SHP77 (cell line): Measurements from ENCODE around the gene PDZD7.
"Not testable (repeated sequence)": the region's sequence is repeated elsewhere in the genome, so short reads cannot be mapped to it uniquely, and the experiment has no call there.

Experiments used
- DNase-seq, 2 experiments: peaks; one replicate each; lab custom pipeline; 2025; lab: John Stamatoyannopoulos, UW

PDZD7 gene

DNA sequence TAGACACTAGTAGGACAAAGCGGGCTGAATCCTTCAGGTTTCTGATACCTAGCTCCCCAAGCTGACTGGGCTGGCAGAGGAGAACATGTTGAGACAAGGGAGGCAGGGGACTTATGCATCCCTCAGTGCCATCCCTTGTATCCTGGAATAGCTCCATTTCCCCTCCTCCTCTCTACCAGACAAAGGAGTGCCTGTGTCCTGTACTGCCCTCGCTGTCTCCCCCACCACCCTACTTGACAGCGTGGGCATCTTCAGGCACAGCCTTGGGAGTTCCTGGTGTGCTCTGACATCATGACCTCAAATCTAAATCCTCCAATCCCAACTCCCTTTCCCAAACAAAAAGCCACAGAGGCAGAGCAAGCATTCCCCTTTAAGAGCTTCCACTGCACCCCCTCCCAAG is 9.1 kb upstream of the PDZD7 start:
- DNase-seq = no peak

DNA sequence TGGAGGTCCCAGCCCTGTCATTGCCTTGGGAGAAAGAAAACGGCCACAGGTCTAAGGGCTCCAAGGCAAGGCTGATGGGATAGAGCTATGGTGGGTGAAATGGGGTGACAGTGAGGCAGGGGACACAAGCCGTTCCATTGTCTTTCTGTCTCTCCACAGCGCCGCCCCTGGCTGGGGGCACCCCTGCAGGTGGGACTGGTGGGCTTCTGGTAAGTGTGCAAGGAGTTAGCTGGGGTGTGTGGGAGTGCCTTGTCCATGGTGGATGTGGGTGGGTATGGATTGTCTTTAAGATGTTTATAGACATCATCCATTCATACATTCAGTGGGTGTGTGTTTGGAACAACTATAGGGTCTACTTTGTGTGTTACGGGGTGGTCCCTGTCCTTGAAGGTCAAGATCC is 7.6 kb upstream of the PDZD7 start:
- no peak for DNase-seq

DNA sequence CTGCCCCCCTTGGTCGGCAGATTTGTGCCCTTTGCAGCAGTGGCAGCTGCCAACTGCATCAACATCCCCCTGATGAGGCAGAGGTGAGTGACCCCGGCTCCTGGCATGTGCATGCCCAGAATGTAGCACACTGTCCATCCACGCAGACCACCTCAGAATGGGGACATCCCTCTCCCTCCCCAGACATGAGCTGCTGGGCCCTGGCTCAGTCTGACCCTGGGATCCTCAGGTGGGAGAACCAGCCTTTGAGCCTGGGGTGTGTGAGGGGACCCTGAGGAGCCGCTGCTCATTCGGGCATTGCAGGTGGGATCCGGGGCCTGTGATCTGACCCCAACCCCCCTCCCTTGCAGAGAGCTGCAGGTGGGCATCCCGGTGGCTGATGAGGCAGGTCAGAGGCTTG is 5.8 kb upstream of the PDZD7 start:
- no peak for DNase-seq

DNA sequence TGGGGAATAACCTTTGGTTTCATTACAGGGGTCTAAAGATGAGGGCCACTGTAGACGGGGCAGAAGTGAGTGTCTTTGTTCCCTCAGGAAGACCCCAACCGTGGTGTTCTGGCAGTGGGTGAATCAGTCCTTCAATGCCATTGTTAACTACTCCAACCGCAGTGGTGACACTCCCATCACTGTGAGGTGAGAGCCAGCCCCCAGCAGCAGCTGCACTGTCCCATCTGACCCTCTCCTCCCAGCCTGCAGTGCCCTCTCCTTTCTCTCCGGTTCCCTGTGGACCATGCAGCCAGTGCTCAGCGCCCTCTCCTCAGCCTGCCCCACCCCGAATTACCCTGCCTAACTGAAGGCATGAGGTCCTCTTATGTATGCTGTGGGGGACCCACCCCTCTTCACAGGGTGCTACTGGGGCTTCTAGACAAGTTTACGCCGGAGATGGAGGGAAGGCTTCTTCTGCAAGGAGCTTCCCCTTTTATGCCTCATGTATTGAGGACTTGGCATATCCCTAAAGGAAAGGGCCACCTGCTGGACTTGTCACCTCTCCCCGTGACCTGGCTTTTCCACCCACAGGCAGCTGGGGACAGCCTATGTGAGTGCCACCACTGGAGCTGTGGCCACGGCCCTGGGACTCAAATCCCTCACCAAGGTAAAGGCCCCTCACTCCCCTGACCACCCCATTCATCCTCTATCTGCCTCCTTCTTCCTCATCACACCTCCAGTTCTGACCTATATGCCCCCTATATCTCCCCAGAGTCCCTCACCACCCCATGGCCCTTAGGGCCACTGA is 5.2 kb upstream of the PDZD7 start:
- no peak for DNase-seq

DNA sequence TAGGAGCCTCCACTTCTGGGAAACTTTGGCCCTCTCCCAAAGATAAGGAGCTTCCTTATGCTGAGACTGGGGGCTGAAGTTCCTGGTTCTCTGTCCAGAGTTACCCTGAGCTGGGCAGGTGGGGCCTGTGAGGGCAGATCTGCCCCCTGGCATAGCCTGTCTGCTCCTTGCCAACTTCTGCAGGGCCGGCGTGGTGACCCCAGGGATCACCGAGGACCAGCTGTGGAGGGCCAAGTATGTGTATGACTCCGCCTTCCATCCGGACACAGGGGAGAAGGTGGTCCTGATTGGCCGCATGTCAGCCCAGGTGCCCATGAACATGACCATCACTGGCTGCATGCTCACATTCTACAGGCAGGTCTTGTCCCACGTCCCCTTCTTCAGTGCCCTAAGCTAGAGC is 4.4 kb upstream of the PDZD7 start:
- DNase-seq = no peak

DNA sequence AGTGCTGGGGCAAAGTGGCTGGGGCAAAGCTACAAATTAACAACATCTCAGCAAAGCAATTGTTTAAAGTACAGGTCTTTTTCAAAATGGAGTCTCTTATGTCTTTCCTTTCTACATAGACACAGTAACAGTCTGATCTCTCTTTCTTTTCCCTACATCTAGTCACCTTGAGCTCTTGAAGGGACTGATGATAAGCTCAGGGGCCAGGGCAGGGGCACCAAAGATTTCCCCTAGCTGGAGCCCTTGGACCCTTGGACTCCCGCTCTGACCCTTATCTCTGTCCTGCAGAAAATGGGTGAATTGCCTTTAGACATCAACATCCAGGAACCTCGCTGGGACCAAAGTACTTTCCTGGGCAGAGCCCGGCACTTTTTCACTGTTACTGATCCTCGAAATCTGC is 3.5 kb upstream of the PDZD7 start:
- not testable (repeated sequence) for DNase-seq

DNA sequence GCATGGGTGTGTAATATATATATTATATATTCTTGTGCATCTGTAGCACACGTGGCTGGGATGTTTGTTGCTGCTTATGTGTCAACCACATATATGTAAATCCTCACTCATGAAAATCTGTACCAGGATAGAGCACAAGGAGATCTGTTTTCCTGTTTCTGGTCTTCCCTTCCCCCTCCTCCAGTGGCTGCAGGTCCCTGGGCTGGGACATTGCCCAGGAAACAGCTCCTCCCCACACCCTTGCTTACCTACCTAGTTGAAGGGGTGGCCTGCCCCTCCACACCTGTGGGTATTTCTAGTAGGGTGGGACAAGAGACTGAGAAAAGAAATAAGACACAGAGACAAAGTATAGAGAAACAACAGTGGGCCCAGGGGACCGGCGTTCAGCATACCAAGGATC is 2.3 kb upstream of the PDZD7 start:
- DNase-seq = no peak

DNA sequence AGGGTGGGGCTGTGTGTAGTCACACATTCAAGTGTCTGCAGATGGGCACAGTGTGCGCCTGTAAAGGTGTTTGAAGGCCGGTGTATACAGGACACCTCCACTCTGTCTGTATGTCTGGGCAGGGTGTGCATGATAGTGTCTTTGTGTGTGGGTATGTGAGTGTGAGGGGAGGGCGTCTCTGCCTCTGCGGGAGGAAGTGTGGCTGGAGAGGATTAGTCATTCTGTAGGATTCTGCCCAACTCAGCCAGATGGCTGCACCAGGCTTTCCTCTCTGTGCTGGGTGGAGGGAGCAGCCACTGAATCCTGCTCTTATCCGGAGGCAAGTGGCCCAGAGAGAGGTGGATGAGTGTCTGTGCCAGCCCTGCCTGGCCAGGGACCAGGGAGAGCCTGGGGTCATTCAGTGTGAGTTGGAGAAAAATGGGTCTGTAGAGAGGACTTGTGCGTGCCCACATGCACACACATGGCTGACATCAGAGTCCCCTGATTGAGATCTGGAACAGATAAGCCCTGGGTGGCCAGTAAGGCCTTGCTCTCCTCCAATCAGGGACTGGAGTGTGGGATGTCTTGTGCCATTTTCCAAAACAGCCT is 1.8 kb upstream of the PDZD7 start:
- DNase-seq = no peak

DNA sequence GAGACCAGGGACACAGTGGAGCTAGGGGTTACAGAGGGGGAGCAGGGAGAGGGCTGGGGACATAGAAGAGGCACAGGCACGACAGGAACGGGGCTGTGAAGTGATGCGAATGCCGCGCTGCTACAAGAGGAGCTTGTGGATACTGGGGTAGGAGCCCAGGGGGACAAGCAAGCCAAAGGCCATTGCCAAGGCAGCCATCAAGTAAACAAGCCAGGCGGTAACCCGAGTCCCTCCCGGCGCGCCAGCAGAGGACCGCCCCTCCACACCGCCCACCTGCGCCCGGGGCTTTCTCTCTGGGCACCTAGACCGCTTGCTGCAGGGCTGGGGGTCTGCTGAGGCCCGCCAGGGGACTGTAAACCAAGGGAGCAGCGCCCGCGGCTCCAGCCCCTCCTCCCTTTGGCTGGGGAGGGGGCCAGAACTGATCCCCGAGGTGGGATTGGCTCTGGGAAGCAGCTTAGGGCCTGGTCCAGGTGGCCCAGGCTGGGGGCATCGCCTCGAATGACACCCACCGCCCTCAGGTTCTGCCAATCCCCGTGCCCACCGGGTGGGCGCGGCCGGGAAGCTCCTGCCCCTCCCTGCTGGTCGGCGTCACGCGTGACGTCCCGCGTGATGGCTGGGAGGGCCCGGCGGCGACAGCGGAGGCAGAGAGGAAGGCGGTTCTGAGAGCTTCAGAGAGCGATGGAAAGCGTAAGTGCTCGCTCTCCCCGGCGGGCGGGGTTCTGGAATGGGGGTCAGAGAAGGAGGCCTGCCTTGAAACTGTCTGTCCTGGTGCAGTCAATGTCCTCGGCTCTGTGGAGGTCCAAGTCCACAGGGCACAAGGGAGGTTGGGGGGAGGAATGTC is 1.1 kb upstream of the PDZD7 start:
- peak in 1 of 2 experiments; percentile 42 for DNase-seq

DNA sequence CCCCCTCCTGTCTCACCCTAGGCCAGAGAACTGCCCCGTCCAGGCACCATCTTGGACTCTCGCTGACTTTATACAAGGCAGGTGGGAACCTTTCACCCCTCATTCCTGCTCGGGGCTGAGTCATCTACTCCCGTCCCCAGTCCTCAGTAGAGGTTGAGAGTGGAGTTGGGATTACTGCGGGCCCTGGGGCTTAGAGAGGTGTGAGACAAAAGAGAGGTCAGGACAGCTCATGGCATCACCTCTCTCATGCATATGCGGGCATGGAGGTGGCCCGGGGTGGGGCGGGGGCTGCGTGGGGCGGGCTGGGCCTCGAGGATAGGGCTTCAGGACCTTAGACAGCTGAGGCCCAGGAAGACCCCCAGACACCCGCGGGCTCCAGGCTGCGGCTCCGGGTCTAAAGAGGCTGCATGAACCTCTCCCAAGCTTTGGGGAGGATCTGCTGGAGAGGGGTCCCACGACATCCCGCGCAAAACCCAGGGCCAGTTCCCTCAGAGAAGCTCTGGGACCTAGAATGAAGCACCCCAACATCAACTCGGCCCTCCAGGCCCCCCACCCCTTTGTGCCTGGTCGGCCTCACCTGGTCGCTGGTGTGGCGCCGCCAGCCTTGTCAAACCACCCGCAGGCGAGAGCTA is 317 bp downstream of the PDZD7 start:
- DNase-seq = no peak

DNA sequence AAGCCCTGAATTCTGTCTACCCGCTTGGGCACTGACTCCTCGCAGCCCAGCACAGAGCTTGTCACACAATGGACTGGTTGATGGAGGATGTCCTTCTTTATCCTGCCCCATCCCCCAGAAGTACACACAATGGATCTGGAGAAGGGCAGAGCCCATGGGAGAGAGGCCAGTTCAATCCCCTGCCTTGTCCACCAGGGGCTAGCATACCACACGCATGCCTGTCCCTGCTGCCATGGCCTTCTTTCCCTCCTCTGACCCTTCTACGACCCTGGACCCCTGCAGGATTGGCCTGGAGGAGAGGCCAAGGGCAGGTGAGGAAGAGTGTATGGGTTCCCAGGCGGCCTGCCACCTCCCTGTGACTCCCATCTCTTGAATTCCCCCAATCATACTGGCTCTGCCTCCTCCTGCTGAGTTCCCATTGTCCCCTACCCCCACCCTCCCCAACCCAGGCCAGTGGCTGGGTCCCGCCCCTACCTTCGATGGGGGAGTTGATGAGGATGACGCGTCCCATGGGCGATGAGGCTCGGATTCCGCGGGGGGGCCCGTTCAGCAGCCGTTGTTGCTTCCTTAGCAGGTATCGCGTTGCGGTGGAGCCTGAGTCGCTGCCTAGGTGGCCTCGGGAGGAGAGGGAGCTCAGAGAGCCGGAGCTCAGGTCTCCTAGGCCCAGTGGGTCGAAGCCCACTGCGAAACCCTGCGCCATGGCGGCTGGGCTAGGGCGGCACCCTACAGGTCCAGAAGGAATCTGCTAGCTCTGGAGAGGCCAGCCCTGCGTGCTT is 1.2 kb downstream of the PDZD7 start:
- DNase-seq = no peak

DNA sequence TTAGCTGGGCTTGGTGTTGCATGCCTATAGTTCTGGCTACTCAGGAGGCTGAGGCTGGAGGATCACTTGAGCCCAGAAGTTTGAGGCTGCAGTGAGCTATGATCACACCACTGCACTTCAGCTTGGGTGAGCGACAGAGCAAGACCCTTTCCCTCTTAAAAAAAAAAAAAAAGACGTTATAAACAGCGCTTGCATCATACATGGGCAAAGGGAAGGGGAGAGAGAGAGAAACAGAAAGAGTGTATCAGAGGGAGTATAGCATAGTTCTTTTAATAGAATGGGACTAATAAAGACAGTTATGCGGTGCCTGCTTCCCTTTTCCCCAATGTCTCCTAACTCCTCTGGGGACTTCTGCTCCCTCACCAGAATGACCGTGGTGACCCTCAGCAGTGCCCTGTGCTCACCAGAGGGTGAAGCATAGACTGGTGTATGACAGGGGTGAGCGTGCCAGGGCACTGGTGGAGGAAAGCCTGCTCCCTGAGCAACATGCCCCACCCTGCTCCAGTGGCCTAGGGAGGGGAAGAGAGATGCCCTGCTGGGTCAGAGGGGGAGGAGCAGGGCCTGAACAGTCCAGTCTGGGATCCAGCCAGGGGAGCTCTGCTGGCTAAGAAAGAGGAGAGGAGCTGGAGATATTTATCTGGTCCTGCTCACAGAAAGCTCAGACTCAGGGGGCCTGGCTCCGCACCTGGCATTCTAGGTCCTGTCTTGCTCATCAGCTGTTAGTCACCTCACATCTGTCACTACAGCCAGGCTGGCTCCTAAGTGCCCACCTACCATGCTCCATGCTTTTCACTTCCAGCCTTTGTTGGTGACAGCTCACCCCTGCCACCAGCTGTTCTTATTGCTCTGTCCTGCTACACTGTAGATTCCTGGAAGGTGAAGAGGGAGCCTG is 2.2 kb downstream of the PDZD7 start:
- no peak for DNase-seq

DNA sequence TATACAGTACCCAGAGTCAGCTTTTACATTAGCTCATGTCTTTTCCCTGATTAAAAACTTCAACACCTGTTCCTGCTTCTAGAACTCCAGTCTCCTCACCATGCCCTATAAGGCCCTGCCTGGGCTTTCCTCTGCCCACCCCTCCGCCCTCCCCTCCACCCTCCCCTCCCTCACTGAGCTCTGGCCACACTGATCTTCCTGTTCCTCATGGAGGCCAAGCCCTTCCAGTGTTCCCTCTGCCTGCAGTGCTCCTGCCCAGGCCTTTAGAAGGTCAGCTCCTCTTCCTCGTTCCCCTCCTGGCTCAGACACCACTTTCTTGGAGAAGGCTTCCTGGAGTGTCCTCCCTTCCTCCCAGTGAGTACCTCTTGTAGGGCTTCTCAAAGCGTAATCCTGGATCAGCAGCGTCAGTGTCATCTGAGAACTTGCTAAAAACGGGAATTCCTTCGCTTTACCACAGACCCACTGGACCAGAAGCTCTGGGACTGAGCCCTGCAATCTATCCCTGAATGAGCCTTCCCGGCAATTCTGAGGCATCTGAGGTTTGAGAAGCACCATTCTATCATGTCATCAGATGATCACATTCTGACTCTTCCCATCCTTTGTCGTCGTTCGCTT is 3.7 kb downstream of the PDZD7 start:
- no peak for DNase-seq

DNA sequence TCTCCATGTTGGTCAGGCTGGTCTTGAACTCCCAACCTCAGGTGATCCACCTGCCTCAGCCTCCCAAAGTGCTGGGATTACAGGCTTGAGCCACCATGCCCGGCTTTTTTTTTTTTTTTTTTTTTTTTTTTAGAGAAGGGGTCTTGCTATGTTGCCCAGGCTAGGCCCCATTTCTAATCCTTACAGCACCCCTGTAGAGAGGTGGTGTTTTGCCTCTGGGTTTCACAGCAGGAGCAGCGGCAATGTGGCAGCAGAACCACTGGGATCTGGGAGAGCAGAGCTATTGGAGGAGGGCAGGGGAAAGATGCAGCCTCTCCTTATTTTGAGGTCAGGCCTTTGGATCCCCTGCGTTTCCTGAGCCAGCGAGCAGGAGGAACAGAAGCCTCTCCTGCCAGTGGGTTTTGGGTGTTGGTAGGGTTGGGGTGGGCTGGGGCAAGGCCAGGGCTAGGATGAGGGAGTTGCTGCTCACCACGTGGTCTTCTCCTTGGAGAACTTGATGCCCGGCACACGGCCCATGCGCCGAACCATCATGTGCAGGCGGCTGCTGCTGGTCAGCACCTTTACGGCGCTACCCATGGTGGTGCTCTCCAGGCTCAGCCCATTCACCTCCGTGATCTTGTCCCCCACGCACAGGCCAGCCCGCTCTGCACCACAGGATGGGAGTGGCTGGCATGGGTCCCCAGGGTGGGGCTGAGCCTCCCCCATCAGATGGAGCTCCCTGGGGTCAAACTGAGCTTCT is 7.8 kb downstream of the PDZD7 start:
- no peak for DNase-seq

DNA sequence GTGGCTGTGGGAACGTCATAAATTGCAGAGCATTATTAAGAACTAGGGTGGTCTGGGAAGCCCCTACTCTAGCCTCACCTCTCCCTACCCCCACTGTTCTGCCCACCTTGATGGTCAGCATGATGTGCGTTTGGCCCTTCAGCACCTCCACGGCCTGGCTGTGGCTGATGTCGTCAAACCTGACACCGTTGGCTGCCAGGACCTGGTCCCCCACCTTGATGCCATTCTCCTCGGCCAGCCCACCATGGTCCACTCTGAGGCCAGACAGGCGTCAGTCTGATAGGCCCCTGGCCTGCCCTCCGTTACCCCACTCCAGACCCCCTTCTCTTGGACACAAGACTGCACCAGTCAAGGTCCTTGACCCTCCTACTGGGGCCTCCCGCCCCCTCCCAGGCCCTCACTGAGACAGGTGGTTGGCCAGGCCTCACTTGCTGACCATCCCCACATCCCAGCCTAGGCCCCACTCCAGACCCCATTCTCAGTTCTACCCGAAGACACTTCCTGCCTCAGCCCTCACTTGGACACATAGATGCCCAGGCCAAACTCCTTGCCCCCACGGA is 9.2 kb downstream of the PDZD7 start:
- no peak for DNase-seq

DNA sequence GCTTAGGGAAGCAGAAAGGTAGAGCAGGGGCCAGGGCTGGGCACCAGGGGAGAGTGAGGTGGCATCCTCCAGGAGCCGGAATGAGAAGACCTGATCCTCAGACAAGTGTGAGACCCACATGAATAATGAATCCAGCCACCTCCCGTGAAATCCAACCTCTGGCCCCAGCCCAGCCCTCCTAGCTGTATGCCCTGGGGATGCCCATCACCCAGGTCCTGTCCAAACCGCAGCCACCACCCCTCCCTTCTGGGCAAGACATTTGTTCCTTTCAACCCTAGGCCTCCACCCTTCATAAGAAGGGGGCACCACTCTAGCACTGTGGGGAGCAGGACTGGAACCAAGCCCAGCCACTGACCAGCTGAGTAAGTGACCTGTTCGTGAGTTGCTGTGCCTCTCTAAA is 9.7 kb downstream of the PDZD7 start:
- DNase-seq = no peak

DNA sequence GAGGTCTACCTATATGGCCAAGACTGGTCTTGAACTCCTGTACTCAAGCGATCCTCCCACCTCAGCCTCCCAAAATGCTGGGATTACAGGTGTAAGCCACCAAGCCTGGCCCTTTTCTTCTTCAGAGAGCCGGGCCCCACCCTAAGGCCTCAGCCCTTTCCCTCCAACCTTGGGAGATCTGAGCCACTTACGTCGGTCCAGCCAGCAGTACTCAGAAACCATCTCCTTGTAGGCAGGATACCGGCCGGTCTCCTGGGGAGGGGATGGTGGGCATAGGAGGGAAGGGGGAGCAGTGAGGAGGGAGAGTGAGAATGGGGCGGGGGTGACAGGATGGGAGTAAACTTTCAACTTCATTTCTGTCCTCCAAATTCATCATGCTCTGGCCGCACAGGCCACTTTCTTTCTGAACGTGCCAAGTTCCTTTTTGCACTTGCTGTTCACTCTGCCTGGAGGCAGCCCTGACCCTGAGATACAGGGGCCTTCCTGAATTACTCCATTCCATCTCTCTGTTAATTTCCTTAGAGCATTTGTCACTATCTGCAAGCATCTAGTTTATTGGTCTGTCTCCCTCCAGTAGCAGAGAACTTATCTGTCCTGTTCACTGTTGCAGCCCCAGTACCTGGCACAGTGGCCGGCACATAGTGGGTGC is 10.4 kb downstream of the PDZD7 start:
- no peak for DNase-seq

DNA sequence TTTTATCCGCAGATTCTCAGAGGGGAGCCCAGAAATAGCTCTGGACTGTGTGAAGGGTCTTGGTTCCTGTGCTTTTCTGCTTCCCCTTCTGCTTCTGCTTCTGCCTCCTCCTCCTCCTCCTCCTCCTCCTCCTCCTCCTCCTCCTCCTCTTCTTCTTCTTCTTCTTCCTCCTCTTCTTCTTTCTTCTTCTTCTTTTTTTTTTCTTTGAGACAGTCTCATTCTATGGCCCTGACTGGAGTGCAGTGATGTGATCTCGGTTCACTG is 11.6 kb downstream of the PDZD7 start:
- no peak for DNase-seq
